8988T (cell line): ENCODE data around the gene PLCB4.

Experiments used
- DNase-seq: peaks from one replicate; pipeline ENCODE4 v3.0.0; 2011

PLCB4 gene

GRCh38 chr20:9228774-9229450 lies 160.0 kb downstream of the PLCB4 start:
- no peak for DNase-seq

- DNase-seq, result no peak
Measured at GRCh38 chr20:9230406-9230805, 161.5 kb downstream of the PLCB4 start.

DNA sequence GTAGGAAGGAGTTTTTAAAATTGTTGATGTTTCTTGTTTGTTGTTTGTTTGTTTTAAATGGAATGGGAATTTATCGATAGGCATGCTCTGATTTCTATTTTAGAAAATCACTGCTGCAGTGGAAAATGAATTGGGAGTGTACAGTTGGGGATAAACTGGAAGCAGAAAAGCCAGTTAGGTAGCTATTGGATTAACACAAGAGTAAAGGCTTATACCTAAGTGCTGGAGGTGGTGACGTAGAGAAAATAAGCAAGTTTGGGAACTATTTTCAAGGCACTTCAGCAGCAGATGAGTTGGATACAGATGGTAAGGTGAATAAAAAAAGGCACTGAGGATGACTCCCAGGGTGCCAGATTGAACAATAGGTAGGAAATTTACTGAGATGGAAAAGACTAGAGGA lies 164.9 kb downstream of the PLCB4 start:
- no peak for DNase-seq

DNA sequence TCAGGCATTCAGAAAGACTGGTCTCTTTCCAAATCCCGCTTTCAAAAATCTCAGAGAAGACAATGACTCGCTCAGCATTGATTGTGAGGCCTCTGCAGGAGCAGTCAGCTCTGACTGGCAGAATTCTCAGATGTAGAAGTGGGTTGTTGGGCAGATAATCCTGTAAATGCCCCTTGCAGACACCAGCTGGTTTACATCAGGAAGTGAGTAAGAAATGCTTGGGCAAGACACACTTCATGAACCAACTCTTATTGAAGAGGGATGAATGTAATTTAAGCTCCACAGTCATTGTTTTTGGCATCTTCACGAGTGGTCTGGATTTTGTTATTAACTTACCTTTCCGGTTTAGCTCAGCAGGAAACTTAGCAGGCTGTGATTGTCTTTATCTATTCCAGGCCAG lies 166.6 kb downstream of the PLCB4 start:
- DNase-seq, result no peak

- DNase-seq, result no peak
Measured at GRCh38 chr20:9236458-9236857, 167.6 kb downstream of the PLCB4 start.

DNA sequence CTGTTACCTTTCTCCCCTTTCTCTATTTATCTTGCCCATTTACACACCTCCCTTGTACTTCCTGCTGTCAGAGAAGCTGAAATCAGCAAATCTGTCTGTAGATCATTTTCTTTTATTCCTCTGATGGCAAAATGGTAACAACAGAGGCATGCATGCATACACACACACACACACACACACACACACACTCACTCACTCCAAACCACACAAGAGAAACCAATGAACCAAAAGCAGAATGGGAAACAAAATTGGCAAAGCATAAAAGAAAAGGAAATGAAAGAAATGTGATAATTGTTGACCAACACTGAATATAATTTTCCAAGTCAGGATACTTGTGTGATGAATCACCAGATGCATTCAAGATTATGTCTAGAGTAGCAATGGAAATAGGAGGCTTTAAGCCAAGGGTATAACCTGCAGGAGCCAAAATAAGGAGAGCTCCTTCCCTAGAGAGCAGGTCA lies 172.4 kb downstream of the PLCB4 start:
- no peak for DNase-seq

- no peak for DNase-seq
Measured at GRCh38 chr20:9241721-9242427, 173.0 kb downstream of the PLCB4 start.

DNA sequence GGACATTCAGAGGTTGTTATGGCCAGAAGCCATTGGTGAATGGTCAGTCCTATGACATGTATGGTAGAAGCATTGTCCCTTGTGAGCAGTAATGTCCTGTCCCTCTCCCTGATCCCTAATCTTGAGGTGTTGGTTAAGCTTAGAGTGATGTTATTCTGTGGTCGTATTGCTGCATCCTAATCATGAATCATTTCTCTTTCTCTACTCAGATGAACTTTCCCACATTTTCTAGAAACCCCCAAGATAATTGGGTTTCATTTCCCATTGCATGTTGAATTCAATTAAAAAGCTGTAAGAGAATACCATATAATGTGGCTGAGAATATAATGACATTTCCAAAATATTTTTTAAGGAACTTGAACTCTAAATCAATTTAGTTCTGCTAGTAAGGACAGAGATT lies 175.1 kb downstream of the PLCB4 start:
- DNase-seq, result no peak

DNA sequence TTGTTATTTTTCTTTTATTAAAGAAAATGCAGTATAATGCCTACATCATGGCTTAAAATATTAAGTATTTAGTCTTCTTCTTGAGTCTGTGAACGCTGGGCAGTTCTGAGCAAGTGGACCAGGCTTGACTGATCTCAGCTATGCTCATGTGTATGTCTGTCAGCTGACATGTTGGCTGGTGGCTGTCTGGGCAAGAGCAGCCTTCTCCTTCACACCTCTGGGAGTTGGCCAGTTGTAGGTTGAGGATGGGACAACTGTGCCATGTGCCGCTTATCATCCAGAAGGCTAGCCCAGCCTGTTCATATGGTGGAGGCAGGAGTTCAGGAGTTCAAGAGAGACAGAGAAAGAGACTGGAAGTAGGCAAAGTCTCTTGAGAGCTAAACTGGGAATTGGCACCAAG lies 175.9 kb downstream of the PLCB4 start:
- no peak for DNase-seq

GRCh38 chr20:9246731-9247130 lies 177.8 kb downstream of the PLCB4 start:
- DNase-seq, result no peak

DNA sequence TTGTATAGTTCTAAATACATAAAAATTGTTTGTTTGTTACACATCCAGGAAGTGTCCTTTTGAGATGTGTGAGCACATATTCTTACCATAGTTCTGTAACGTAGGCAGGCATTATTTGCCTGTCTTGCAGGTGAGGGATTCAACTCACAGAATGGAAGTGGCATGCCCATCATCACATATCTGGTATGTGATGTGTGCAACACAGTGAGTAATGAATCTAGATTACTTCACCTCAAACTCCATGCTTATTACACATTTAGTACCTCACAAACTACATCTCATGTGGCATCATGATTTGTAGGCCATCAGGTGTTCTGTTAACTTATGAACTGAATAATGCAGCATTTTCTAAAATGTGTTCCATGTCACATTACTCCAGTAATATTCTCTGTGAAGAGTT lies 181.6 kb downstream of the PLCB4 start:
- no peak for DNase-seq

DNA sequence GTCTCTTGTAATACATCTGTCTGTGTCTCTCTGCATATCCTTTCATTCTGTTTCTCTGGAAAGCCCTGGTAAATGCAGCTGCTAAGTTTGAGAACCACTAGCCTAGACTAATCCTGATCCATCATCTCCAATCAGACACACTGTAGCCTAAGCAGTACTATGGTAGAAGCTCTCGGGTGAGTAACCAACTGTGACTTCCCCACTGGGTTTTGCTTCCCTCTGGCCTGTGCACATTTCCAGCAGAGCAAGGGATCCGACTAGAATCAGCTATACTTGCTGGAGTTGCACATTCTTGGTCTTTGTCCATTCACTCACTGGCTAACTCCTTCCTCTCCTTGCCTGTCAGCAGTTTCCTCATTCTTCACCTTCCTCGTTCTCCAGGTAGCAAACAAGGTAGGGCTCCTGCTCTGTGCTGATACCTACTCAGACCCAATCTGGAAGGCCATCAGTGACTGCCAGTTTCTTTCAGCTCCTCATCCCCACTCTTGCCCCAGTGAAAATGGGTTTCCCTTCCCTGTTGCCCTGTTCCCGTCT lies 184.2 kb downstream of the PLCB4 start:
- no peak for DNase-seq

DNA sequence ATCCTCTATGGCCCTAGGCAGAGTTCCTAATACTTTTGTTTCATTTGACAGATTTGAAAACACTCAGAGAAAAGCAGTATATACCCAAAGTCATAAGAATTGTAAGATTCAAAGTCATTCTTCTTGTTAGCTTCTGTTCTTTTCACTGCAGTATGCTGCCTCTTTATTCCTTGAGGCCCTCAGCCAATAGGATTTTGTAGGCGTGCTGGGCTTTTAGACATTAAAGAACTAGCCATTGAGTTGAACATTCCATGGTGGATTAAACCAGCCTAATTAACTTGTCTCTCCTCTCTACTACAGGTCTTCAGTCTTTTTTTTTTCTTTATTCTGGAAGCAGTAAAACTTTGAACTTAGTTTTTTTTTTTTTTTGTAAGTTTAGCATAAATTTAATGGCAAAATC lies 186.3 kb downstream of the PLCB4 start:
- no peak for DNase-seq

DNA sequence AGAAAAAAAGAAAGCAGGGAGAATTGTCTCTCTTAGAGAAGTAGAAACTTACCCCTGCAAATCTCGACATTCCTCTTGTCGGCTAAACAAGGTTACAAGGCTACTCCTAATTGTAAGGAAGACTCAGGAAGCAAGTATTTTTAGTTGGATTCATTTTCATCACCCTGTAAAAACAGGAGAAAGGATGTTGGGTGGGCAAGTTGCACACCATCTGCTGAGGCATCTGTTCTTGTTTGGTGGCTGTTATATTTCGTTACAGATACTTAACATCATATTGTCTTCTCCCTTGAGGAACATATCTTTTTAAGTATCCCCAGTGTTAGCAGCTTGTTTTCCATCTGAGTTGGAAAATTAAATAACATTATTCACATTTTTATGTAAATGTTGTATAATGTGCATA lies 187.5 kb downstream of the PLCB4 start:
- no peak for DNase-seq

- DNase-seq, result no peak
Measured at GRCh38 chr20:9258901-9259300, 190.0 kb downstream of the PLCB4 start.

DNA sequence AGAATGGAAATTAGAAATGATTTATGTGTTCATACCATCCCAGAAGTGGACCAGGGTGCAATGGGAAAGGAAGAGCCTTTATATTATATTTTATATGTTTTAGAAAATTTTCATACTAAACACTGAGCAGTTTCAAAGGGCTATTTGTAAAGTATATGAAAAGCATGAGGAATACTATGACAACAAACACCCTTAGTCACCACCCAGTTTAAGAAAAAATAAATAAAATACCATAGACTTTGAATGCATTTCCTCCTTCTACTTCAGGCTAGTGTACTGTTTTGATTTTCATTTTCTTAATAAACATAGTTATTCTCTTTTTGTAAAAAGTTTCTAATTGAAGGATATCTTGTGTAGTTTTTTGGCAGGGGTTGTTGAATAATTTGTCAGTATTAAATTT lies 191.1 kb downstream of the PLCB4 start:
- no peak for DNase-seq

DNA sequence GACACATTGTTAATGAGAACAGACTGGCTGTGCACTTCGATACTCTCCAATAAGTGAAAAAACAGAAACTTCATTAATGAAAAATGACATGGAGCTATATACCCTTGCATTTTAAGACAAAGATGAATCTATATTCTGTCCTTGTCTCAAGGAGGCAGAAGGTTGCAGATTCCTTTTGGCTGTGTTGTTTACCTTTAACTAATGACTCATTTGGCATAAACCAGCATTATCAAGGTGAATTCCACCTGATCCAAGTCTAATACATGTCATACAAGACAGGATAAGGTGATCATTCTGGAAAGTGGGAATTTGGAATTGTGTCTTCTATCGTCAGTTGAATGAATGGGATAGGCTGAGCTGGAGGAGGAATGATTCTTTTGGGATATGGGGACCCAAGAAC lies 192.9 kb downstream of the PLCB4 start:
- DNase-seq, result no peak

GRCh38 chr20:9262653-9263194 lies 193.8 kb downstream of the PLCB4 start:
- no peak for DNase-seq

DNA sequence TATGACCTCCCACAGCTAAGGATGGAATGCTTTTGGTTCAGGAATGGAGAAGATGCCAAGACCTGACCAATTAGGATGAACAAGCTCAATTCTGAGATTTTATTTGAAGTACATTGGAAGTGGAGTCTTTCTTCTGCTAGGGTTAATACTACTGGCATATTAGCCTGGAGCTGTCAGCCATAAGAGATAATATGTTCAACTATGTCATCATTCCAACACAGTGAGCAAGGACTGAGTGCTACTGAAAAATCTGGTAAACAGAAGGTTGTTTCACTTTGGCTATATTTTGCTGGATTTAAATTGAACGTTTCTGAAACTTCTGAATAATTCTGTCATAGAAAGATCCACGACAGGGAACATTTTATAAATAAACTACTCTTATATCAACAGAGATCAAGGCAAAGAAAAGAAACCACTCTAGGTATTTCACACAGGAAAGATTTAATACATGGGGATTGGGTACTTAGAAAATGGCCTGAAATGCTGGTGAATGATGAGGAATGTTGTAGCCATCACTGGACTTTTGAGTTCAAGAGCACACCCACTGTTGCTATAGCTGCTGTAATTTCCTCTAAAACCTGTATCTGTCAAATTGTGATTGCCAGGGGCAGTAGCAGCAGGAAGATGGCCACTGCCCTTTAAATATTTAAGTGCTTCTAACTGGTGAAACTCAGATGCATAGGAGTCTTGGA lies 200.5 kb downstream of the PLCB4 start:
- DNase-seq, result no peak

DNA sequence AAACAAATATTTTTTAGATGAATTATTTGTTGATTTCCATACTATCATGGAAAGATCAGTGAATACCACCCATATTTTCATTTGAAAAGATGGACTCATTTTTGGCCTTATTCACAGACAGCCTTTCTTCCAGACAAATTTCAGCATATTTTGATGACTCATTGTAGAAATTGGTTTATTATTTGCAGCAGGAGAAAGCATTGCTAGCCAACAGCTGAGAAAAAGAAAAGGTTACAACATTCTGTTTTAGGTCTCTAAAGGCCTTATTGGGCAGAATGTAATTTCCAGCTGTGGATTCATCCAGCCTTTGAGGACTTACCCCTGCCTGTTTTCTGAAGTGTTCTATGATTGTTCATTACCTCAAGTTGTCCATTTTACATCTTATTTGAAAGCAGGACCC lies 201.9 kb downstream of the PLCB4 start:
- DNase-seq, result no peak

DNA sequence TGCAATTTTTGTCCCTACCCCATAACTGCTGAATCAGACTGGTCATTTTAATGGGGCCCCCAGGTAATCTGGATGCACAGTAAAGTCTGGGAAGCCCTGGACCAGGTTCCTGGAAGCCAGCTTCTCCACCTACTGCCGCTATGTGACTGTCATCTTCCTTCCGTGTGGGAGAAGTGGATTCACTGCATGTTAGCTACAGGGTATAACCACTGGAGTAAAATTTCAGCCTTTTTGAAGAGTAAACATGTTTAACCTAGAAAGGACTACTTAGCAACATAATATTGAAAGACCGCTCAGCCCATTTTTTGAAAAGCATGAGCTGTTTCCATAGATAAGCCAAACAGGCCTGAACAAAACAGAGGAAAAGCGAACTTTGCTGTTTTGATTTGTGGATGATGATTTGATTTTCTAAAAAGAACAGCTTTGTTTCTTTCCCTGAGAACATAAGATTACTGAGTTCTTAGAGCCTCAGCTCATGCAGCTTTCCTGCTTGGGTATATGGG lies 208.1 kb downstream of the PLCB4 start:
- no peak for DNase-seq

GRCh38 chr20:9279918-9280401 lies 211.1 kb downstream of the PLCB4 start:
- no peak for DNase-seq

DNA sequence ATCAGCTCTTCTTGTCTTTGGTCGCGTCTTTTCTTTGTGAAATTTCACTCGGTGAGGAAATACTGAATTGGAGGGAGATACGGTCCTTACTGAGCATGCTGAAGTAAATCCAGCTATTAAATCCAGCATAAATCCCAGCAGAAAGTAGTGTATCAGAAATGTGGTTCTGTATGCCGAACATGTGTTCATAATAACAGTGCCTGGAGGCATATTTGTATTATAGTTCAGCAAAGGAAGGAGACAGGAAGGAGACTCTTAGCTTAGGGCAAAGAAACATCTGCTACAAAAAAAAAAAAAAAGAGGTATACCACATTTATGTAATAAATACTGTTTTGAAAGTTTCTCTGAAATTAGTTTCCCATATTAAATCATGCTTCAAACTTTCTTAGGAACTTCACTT lies 211.8 kb downstream of the PLCB4 start:
- DNase-seq, result no peak
